Ramos (cell line): ENCODE data around the gene SLC39A8.
"Not testable (repeated sequence)": the region's sequence is repeated elsewhere in the genome, so short reads cannot be mapped to it uniquely, and the experiment has no call there.

Source experiments
- in situ Hi-C: fragments of 300-500 bp; cut with MboI; formaldehyde crosslinking; loops from one replicate; pipeline ENCODE4 v1.14.3; 2022; ENCODE audit warnings: low sequenced_read_pairs; ENCODE audit not compliant: unreplicated experiment

Gene SLC39A8

GRCh38 chr4:102308032-102308799 is 37.1 kb downstream of the SLC39A8 start:
- in situ Hi-C loops, result no loop called here

- in situ Hi-C loops, result no loop called here
Measured at GRCh38 chr4:102305666-102306065, 39.6 kb downstream of the SLC39A8 start.

GRCh38 chr4:102302762-102303161 is 42.5 kb downstream of the SLC39A8 start:
- in situ Hi-C loops, result no loop called here

GRCh38 chr4:102301167-102301566 is 44.1 kb downstream of the SLC39A8 start:
- in situ Hi-C loops, result no loop called here

GRCh38 chr4:102299354-102300107 is 45.8 kb downstream of the SLC39A8 start:
- in situ Hi-C loops, result no loop called here

- in situ Hi-C loops, result no loop called here
Measured at GRCh38 chr4:102298716-102299115, 46.6 kb downstream of the SLC39A8 start.

GRCh38 chr4:102295153-102295862 is 50.0 kb downstream of the SLC39A8 start:
- in situ Hi-C loops, result no loop called here

- in situ Hi-C loops, result no loop called here
Measured at GRCh38 chr4:102288497-102288896, 56.8 kb downstream of the SLC39A8 start.

- in situ Hi-C loops, result no loop called here
Measured at GRCh38 chr4:102285831-102286230, 59.5 kb downstream of the SLC39A8 start.

GRCh38 chr4:102281171-102281839 is 64.0 kb downstream of the SLC39A8 start:
- in situ Hi-C loops, result no loop called here

- in situ Hi-C loops, result not testable (repeated sequence)
Measured at GRCh38 chr4:102273317-102273716, 72.0 kb downstream of the SLC39A8 start.

GRCh38 chr4:102272318-102272717 is 73.0 kb downstream of the SLC39A8 start:
- in situ Hi-C loops, result no loop called here

GRCh38 chr4:102268355-102268754 is 76.9 kb downstream of the SLC39A8 start:
- in situ Hi-C loops, result no loop called here

- in situ Hi-C loops, result no loop called here
Measured at GRCh38 chr4:102263024-102263787, 82.1 kb downstream of the SLC39A8 start.

- in situ Hi-C loops, result no loop called here
Measured at GRCh38 chr4:102259702-102260101, 85.6 kb downstream of the SLC39A8 start.

- in situ Hi-C loops, result no loop called here
Measured at GRCh38 chr4:102259081-102259480, 86.2 kb downstream of the SLC39A8 start.

GRCh38 chr4:102256321-102256720 is 89.0 kb downstream of the SLC39A8 start:
- in situ Hi-C loops, result no loop called here

- in situ Hi-C loops, result no loop called here
Measured at GRCh38 chr4:102253860-102254259, 91.4 kb downstream of the SLC39A8 start.

- in situ Hi-C loops, result no loop called here
Measured at GRCh38 chr4:102252171-102252570, 93.1 kb downstream of the SLC39A8 start.

- in situ Hi-C loops, result no loop called here
Measured at GRCh38 chr4:102250341-102250740, 94.9 kb downstream of the SLC39A8 start.
